Gastrocnemius medialis (tissue), 4 donors: ENCODE results near the gene DVL2.

Source experiments
- POLR2A ChIP-seq, 2 donors: fragments of 450-650 bp; IDR thresholded peaks; one replicate each; pipeline ENCODE4 v1.6.1; 2017; ENCODE audit warnings: antibody characterized with exemption in 2 of 2, mild to moderate bottlenecking in 2 of 2, moderate library complexity in 2 of 2
- TF ChIP-seq, protein P1 (sequence below), 5 experiments: fragments of 450-650 bp in 3 of 5; fragments of 200-600 bp in 2 of 5; sonication (generic) in 2 of 5; IDR thresholded peaks in 4 of 5; conservative IDR thresholded peaks in 1 of 5; 1 replicate in 4 of 5; 2 replicates in 1 of 5; pipeline ENCODE4 v1.5.1; 2016 to 2019; ENCODE audit warnings: antibody characterized with exemption in 5 of 5, mild to moderate bottlenecking in 3 of 5, moderate library complexity in 3 of 5

DNA sequence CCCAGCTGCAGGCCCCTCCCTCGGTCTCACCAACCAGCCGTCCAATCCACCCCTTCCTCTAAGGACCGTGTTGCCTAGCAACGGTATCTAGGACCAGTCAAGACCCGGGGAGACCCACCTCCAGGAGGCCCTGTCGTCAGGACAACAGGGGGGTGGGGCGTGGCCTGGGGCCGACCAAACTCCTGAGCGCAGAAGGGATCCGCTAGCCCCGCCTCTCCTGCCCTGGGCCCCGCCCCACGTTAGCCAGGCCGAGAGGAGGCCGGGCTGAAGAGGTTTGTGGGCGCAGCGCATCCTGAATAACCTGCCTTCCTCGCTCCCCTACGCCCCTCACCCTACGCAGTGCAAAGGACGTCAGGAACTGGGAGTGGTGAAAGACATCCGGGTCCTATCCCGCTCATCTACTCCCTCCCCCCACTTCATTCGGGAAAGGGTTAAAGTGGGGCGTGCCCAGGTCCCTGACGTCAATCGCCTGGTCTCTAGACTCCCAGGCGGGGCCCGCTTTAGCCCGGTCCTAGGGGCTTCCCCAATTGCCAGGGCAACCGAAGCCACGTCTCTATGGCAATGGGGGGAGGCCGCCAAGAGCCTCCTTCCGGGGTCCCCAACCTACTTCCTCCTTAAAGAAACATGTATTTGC lies 29.4 kb downstream of the DVL2 start:
- TF ChIP-seq, protein P1, sequence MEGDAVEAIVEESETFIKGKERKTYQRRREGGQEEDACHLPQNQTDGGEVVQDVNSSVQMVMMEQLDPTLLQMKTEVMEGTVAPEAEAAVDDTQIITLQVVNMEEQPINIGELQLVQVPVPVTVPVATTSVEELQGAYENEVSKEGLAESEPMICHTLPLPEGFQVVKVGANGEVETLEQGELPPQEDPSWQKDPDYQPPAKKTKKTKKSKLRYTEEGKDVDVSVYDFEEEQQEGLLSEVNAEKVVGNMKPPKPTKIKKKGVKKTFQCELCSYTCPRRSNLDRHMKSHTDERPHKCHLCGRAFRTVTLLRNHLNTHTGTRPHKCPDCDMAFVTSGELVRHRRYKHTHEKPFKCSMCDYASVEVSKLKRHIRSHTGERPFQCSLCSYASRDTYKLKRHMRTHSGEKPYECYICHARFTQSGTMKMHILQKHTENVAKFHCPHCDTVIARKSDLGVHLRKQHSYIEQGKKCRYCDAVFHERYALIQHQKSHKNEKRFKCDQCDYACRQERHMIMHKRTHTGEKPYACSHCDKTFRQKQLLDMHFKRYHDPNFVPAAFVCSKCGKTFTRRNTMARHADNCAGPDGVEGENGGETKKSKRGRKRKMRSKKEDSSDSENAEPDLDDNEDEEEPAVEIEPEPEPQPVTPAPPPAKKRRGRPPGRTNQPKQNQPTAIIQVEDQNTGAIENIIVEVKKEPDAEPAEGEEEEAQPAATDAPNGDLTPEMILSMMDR (IDR thresholded peaks at IDR 0.05 in 4 of 5, conservative IDR thresholded peaks at IDR 0.05 in 1 of 5): no peak
- no peak for TF ChIP-seq POLR2A (IDR thresholded peaks at IDR 0.05)
